Adipocyte (in vitro differentiated cells): Measurements from ENCODE around the gene VPS29.
"Not testable (repeated sequence)": the region's sequence is repeated elsewhere in the genome, so short reads cannot be mapped to it uniquely, and the experiment has no call there.

Experiments used
- DNase-seq: peaks from one replicate; pipeline ENCODE4 v3.0.0-alpha.2; 2015; ENCODE audit warnings: low read depth
- H3K27me3 ChIP-seq: replicated peaks from 2 replicates; pipeline ENCODE4 v1.7.0; 2013; ENCODE audit warnings: mild to moderate bottlenecking, low read length, moderate library complexity; ENCODE audit not compliant: control insufficient read depth, insufficient read depth
- H3K36me3 ChIP-seq: 2 replicates; pipeline ENCODE4 v1.7.0; 2013; ENCODE audit warnings: low read length, mild to moderate bottlenecking, moderate library complexity; ENCODE audit not compliant: control insufficient read depth, insufficient read depth, severe bottlenecking
- H3K4me1 ChIP-seq: 2 replicates; pipeline ENCODE4 v1.7.0; 2013; ENCODE audit warnings: mild to moderate bottlenecking, low read length, moderate library complexity; ENCODE audit not compliant: control insufficient read depth, insufficient read depth
- H3K4me3 ChIP-seq: 2 replicates; pipeline ENCODE4 v1.7.0; 2013; ENCODE audit warnings: mild to moderate bottlenecking, low read length, moderate library complexity
- H3K9ac ChIP-seq: 2 replicates; pipeline ENCODE4 v1.7.0; 2013; ENCODE audit warnings: mild to moderate bottlenecking, low read length, moderate library complexity
- H3K9me3 ChIP-seq: 2 replicates; pipeline ENCODE4 v1.7.0; 2013; ENCODE audit warnings: mild to moderate bottlenecking, low read length, moderate library complexity; ENCODE audit not compliant: control insufficient read depth

Gene VPS29

GRCh38 chr12:110467847-110468213 lies 34.1 kb downstream of the VPS29 start:
- no peak for DNase-seq
- H3K36me3 ChIP-seq: peaks cover 15% of the 10 kb centered on the region
- H3K9ac ChIP-seq: peak overlapping the region; percentile 94
- H3K4me1 ChIP-seq: peaks cover 13% of the 10 kb centered on the region
- no peaks in the 10 kb centered on the region for H3K27me3 ChIP-seq
- no peaks in the 10 kb centered on the region for H3K9me3 ChIP-seq
- peak overlapping the region; percentile 96 for H3K4me3 ChIP-seq

GRCh38 chr12:110466791-110467190 lies 35.1 kb downstream of the VPS29 start:
- Histone ChIP-seq H3K4me1 (peaks cover 13% of the 10 kb centered on the region), H3K27me3 (no peaks in the 10 kb centered on the region), H3K36me3 (peaks cover 18% of the 10 kb centered on the region), H3K9ac (peak overlapping the region; percentile 94), H3K9me3 (no peaks in the 10 kb centered on the region), H3K4me3 (peak overlapping the region; percentile 96)
- no peak for DNase-seq

GRCh38 chr12:110465765-110466164 lies 36.1 kb downstream of the VPS29 start:
- DNase-seq: not testable (repeated sequence)

GRCh38 chr12:110465024-110465423 lies 36.9 kb downstream of the VPS29 start:
- no peak for DNase-seq
- H3K4me1 ChIP-seq: peaks cover 13% of the 10 kb centered on the region
- no peak overlapping the region for H3K4me3 ChIP-seq
- H3K9ac ChIP-seq: no peak overlapping the region
- peaks cover 25% of the 10 kb centered on the region for H3K36me3 ChIP-seq
- H3K27me3 ChIP-seq: no peaks in the 10 kb centered on the region
- H3K9me3 ChIP-seq: no peaks in the 10 kb centered on the region

More at GRCh38 chr12:110465765-110466164, 36.1 kb downstream of the VPS29 start:
- H3K4me3 ChIP-seq, H3K9me3 ChIP-seq, H3K27me3 ChIP-seq, H3K9ac ChIP-seq: not testable (repeated sequence)
- Histone ChIP-seq H3K4me1 (peaks cover 13% of the 10 kb centered on the region), H3K36me3 (peaks cover 21% of the 10 kb centered on the region)

GRCh38 chr12:110461189-110461588 lies 40.7 kb downstream of the VPS29 start:
- H3K36me3 ChIP-seq: peaks cover 35% of the 10 kb centered on the region
- not testable (repeated sequence) for H3K27me3 ChIP-seq, H3K9me3 ChIP-seq, DNase-seq, H3K9ac ChIP-seq, H3K4me3 ChIP-seq, H3K4me1 ChIP-seq

- Histone ChIP-seq H3K36me3 (peaks cover 35% of the 10 kb centered on the region), H3K4me1 (no peaks in the 10 kb centered on the region), H3K9ac (no peak overlapping the region), H3K4me3 (no peak overlapping the region), H3K9me3 (no peaks in the 10 kb centered on the region), H3K27me3 (no peaks in the 10 kb centered on the region)
- DNase-seq: no peak
Observed at GRCh38 chr12:110458756-110459155, 43.2 kb downstream of the VPS29 start.

- DNase-seq: no peak
- H3K9me3 ChIP-seq: no peaks in the 10 kb centered on the region
- peaks cover 23% of the 10 kb centered on the region for H3K36me3 ChIP-seq
- H3K4me3 ChIP-seq: no peak overlapping the region
- no peak overlapping the region for H3K9ac ChIP-seq
- H3K4me1 ChIP-seq: peaks cover 4% of the 10 kb centered on the region
- no peaks in the 10 kb centered on the region for H3K27me3 ChIP-seq
Observed at GRCh38 chr12:110453569-110454296, 48.2 kb downstream of the VPS29 start.

- H3K27me3 ChIP-seq: no peaks in the 10 kb centered on the region
- peaks cover 4% of the 10 kb centered on the region for H3K4me1 ChIP-seq
- peak overlapping the region; percentile 99 for H3K9ac ChIP-seq
- no peak overlapping the region for H3K4me3 ChIP-seq
- DNase-seq: no peak
- no peaks in the 10 kb centered on the region for H3K9me3 ChIP-seq
- peaks cover 26% of the 10 kb centered on the region for H3K36me3 ChIP-seq
Observed at GRCh38 chr12:110451263-110451662, 50.6 kb downstream of the VPS29 start.

- Histone ChIP-seq H3K27me3 (no peaks in the 10 kb centered on the region), H3K4me1 (peaks cover 8% of the 10 kb centered on the region), H3K9ac (peak within 1 kb of the TSS; percentile 99), H3K4me3 (peak within 1 kb of the TSS; percentile 99), H3K9me3 (no peaks in the 10 kb centered on the region), H3K36me3 (peaks cover 26% of the 10 kb centered on the region)
- peak; percentile 98 for DNase-seq
Observed at GRCh38 chr12:110449799-110450497, 52.0 kb downstream of the VPS29 start, which contains the start of gene ARPC3. Gene ARPC3, minus strand, starts transcription at chr12:110450337. Its CDS starts 77 bp downstream, at chr12:110450260.

GRCh38 chr12:110444455-110444854 lies 57.5 kb downstream of the VPS29 start:
- peaks cover 58% of the 10 kb centered on the region for H3K36me3 ChIP-seq

More at GRCh38 chr12:110444455-110444854, 57.5 kb downstream of the VPS29 start:
- no peak for DNase-seq
- Histone ChIP-seq H3K4me3 (no peak overlapping the region), H3K9ac (no peak overlapping the region), H3K9me3 (no peaks in the 10 kb centered on the region), H3K4me1 (peaks cover 8% of the 10 kb centered on the region), H3K27me3 (no peaks in the 10 kb centered on the region)
